HG03439 (cell line): Measurements from ENCODE around the gene PTPRT.

Source experiments
- ATAC-seq: cut with Tn5 transposase; IDR thresholded peaks from one replicate; pipeline ENCODE4 v1.9.1; 2021; ENCODE audit warnings: mild to moderate bottlenecking, moderate library complexity; ENCODE audit not compliant: unreplicated experiment

Gene PTPRT

GRCh38 chr20:42158272-42158671 is 1031.4 kb downstream of the PTPRT start:
- no peak for ATAC-seq

- ATAC-seq: no peak
Observed at GRCh38 chr20:42155586-42155985, 1034.1 kb downstream of the PTPRT start.

- ATAC-seq: no peak
Observed at GRCh38 chr20:42152575-42152974, 1037.1 kb downstream of the PTPRT start.

GRCh38 chr20:42150230-42150629 is 1039.5 kb downstream of the PTPRT start:
- ATAC-seq: no peak

- ATAC-seq: no peak
Observed at GRCh38 chr20:42138729-42139128, 1051.0 kb downstream of the PTPRT start.

GRCh38 chr20:42134265-42135098 is 1055.2 kb downstream of the PTPRT start:
- no peak for ATAC-seq

GRCh38 chr20:42130810-42131596 is 1058.7 kb downstream of the PTPRT start:
- no peak for ATAC-seq

- no peak for ATAC-seq
Observed at GRCh38 chr20:42125426-42125825, 1064.3 kb downstream of the PTPRT start.

- ATAC-seq: no peak
Observed at GRCh38 chr20:42123981-42124473, 1065.7 kb downstream of the PTPRT start.

GRCh38 chr20:42118409-42119125 is 1071.1 kb downstream of the PTPRT start:
- ATAC-seq: no peak

- no peak for ATAC-seq
Observed at GRCh38 chr20:42118001-42118400, 1071.7 kb downstream of the PTPRT start.

GRCh38 chr20:42113236-42113635 is 1076.5 kb downstream of the PTPRT start:
- no peak for ATAC-seq

- ATAC-seq: no peak
Observed at GRCh38 chr20:42112161-42112560, 1077.5 kb downstream of the PTPRT start.

- ATAC-seq: no peak
Observed at GRCh38 chr20:42111349-42111748, 1078.4 kb downstream of the PTPRT start.

- ATAC-seq: no peak
Observed at GRCh38 chr20:42110301-42110700, 1079.4 kb downstream of the PTPRT start.

GRCh38 chr20:42102000-42102399 is 1087.7 kb downstream of the PTPRT start:
- no peak for ATAC-seq

GRCh38 chr20:42100137-42100704 is 1089.5 kb downstream of the PTPRT start:
- ATAC-seq: no peak

GRCh38 chr20:42099101-42099500 is 1090.6 kb downstream of the PTPRT start:
- ATAC-seq: no peak

GRCh38 chr20:42098418-42098817 is 1091.3 kb downstream of the PTPRT start:
- no peak for ATAC-seq

GRCh38 chr20:42097741-42098140 is 1092.0 kb downstream of the PTPRT start:
- no peak for ATAC-seq

GRCh38 chr20:42095221-42095620 is 1094.5 kb downstream of the PTPRT start:
- ATAC-seq: no peak
